Right hindlimb (tissue), 1 donor: ENCODE results near the gene CDKAL1.

Experiments
- DNase-seq: peaks from one replicate; pipeline ENCODE4 v3.0.0-alpha.2; 2018

CDKAL1 gene

DNA sequence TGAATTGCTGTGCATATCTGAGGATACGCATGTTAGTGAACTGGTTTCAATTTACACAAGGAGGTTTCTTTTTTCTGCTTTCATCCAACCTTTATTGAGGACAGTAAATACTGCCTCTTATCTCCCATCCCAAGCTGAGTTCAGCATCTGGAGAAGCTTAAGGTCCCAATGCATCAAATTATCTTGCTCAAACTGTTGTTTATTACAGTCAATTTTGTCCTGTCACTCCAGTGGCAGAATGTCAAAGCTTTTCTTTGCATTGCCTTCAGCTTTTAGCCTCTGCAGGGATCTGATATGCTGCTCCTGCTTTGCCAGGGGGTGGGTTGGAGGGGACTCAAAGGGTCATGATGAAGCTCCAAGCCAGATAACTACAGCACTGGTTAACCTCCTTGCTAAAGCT is 623.9 kb downstream of the CDKAL1 start:
- no peak for DNase-seq

DNA sequence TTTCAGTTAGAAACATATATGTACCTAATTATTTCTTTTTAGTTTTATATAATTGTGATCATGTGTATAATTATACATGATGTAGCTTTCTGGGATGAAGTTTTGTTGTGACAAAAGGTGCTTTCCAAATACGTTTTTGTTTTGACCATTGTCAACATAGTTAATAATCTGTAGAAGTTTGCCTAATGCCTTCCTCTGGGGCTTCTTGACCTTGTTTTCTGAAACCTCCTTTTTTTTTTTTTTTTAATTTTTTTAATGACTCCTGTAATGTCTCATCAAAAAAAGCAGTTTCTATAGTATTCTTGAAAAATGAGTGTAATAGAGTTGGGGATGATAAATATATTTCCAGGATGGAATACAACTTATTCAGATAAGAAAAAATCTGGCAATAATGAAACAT is 624.6 kb downstream of the CDKAL1 start:
- DNase-seq, result no peak

- DNase-seq, result no peak
These were observed 625.2 kb downstream of the CDKAL1 start for GRCh38 chr6:21159465-21159864.

DNA sequence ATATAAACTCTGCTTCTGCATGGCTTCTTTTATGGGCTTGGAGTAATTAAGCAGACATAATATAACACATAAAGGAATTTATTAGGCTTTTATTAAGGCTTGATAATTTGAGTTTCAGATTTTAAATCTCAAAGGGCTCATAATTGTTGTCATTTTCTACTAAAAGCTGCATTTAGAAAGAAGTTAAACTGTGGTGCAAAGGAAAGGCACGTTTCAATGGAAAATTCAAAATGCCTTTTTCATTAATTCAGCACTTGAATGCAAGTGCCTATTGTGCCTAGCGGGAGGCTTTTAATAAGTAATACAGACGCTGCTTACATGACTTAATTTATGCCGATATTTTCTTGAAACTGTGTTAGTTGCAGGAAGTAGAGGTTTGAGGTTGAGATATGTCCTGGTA is 627.5 kb downstream of the CDKAL1 start:
- no peak for DNase-seq

GRCh38 chr6:21163110-21163837 is 629.0 kb downstream of the CDKAL1 start:
- DNase-seq, result no peak

DNA sequence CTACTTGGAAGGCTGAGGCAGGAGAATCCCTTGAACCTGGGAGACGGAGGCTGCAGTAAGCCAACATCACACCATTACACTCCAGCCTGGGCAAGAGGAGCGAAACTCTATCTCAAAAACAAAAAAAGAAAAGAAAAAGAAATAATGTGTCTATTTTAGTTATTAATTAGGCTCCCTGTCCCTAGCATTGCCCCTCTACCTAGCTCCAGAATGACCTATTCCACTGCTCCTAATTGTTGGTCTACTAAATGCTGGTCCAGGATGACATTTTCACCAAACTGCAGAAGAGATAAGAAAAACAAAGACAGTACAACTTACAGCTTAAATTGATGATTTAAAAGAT is 629.6 kb downstream of the CDKAL1 start:
- no peak for DNase-seq

DNA sequence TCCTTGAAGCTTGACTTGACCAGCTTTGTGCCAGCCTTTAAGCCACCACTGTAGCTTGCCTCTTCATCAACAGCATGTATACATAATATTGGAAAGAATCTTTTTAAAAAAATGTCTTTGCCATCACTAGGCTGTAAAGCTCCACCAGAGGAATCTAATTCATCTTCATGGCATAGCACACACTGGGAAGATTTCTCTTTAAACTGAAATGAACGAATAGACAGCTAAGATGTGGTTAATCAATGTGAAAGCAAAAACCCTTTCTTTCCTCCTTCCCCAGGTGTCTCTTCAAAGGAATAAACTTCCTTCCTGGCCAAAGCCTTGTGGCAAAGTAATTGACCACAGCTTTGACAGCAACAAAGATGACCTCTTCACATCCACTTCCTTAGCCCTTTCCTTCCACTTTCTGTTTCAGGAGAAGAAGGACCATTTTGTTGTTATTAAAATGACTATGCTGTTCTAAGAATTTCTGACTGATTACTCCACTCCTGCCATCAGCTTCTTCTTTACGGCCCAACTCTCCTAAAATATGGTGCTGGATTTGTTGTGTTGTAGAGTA is 630.6 kb downstream of the CDKAL1 start:
- no peak for DNase-seq

DNA sequence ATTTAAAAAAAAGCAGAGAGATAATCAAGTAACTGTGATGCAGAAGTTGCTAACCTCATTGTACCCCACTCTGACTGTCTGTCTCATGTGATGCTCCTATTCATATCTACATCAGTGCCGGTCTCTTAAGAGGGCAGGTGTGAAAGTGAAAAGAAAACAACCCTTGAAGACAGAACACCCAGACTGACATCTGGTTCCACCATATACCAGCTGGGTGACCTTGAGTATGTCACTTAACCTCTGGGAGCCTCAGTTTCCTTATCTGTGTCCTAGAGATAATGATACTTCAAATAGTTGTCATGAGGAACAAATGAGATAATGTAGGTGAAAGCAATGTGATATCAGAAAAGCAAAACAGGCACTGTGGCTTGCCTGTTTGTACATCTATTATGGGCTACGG is 632.5 kb downstream of the CDKAL1 start:
- no peak for DNase-seq

DNA sequence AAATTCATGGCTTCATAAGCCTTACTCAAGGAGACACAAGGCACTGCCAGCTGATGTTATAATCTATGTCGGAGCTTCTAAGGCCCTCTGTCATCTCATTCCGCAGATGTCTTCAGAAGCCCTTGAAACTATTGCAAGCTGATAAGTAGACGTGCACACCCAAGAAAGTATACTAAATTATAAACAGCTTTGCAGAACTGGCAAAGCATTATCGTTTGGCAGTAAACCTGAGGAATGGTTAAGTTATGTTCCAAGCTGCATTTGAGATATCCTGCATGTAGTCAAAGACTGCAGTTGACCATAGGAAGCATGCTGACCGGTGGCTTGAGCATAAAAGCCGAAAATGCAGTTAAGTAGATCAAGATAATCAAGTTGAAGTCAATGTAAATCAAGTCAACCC is 633.5 kb downstream of the CDKAL1 start:
- DNase-seq, result no peak

- DNase-seq, result no peak
These were observed 637.5 kb downstream of the CDKAL1 start for GRCh38 chr6:21171801-21172200.

GRCh38 chr6:21173031-21173430 is 638.8 kb downstream of the CDKAL1 start:
- DNase-seq, result no peak

- DNase-seq, result no peak
These were observed 639.4 kb downstream of the CDKAL1 start for GRCh38 chr6:21173678-21174077.

DNA sequence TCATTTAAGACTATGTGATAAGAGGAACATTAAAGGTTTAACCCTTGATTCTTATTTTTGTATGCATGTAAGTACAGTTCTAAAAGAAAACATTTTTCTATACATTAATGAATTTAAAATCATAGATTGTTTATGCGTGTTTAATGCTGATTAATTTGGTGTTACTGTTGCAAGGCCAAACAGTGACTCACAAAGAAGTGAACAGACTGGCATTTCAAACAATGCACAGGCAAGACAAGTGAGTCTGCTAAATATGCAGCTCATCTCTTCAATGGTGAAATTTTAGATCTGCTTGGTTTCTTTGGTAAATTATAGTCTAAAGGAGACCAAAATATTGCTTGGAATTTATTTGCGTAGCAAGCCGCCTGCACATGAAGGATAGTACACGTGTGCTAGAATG is 641.9 kb downstream of the CDKAL1 start:
- no peak for DNase-seq

DNA sequence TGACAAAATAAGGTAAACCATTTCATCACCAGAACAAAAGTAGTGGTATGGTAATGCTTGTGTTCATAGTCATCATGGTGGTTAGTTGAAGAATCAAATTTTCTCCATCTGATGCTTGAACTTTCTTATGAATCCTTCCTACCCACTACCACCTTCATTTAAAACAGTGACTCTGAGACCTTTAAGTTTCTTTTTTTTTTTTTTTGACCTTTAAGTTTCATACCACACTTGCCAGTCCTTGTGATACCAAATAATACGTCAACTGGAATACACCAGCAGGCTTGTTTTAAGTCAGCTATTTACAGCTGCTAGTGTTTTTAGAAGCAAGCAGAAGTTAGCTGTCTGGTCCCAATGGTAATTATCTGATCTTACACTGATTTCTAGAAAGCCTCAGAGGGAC is 645.9 kb downstream of the CDKAL1 start:
- DNase-seq, result no peak

DNA sequence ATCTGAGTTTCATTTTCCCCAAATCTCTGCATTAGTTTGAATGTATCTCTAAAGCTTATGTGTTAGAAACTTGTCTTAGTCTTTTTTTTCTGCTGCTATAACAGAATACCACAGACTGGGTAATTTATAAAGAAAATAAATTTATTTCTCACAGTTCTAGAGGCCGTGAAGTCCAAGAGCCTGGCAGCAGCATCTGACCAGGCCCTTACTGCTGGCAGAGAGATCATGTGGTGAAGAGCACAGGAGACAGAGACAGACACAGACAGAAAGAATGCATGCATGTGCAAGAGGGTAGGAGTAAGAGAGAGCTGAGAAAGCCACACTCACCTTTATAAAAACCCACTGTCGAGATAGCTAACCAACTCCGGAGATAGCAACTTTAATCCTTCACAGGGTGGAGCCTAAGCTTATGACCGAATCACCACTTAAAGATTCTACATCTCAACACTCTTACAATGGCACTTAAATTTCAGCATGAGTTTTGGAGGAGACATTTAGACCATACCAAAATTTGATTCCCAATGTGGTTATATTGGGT is 646.6 kb downstream of the CDKAL1 start:
- no peak for DNase-seq

GRCh38 chr6:21181866-21182265 is 647.6 kb downstream of the CDKAL1 start:
- no peak for DNase-seq

- no peak for DNase-seq
These were observed 648.3 kb downstream of the CDKAL1 start for GRCh38 chr6:21182589-21182988.

GRCh38 chr6:21185861-21186478 is 651.7 kb downstream of the CDKAL1 start:
- no peak for DNase-seq

DNA sequence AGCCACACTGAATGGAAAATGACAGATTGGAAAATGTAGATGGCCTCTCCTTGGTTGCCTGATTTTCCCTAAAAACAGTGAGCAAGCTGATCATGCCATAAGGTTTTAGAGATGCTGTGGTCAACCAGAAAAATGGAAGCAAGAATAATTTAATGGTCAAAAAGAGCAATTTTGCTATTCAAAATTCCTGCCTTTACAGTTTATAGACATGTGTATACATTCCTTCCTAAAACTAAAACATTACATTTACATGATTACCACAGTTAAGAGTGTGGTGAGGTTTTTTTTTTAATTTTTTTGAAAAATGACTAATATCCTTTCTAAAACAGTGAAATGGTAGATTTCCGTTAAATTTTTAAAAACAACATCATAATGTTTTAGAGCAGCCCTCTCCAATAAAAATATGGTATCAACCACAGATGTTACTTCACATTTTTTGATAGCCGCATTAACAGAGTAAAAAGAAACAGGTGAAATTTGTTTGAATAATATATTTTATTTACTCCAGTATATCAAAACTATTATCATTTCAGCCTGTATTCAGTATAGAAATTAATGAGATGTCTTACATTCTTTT is 652.3 kb downstream of the CDKAL1 start:
- no peak for DNase-seq

GRCh38 chr6:21187485-21187884 is 653.2 kb downstream of the CDKAL1 start:
- DNase-seq, result no peak

- no peak for DNase-seq
These were observed 654.4 kb downstream of the CDKAL1 start for GRCh38 chr6:21188505-21189223.

DNA sequence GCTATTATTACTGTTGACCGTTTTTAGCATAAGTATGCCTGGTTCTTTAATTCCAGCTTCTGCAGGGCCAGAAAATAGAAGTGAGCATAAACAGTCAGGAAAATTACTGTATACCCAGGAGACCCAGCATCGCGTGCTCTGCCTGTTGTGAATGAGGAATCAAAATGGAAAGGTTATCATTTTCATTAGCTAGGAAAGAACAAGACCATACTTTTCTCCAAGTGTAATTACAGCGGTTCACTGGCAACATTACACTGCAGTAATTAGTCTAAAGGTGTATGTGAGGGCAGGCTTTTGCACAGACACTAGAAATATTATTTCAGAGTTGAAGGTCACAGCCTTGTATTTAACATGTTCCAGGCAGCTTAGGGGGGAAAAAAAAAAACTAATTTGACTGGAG is 655.5 kb downstream of the CDKAL1 start:
- DNase-seq, result no peak

DNA sequence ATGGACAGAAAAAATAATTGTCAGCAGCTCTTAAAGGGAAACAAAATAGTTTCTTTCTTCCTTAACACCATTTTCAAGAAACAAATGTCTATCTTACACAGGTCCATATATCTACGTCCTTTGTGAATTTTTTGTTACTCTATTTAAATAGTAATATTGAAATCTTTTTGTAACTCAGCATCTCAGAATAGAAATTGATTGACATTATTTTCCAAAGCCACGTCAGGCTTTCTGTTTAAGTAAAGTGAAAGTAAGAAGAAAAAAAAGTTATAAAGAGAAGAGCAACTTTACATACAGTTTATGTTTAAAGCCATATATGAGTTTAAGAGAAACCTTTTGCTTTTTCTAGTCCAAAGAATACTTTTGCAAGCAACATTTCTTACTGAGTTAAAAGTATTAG is 656.4 kb downstream of the CDKAL1 start:
- no peak for DNase-seq
